HepG2 (cell line): Measurements from ENCODE around the gene DYSF. TPM values are rescaled to one million over a fixed set of nuclear protein-coding genes. Genes with fewer than 3 reads are reported as not detected.

Source experiments
- ATAC-seq: fragments of 200-7000 bp; cut with Tn5 transposase; 3 replicates; pipeline ENCODE4 v1.9.1; 2020; ENCODE audit warnings: mild to moderate bottlenecking, moderate library complexity
- BruUV-seq: library from RNA; stranded (reverse); fragments of 400-500 nt; replicated peaks from 2 replicates; lab custom pipeline; 2021; lab: Mats Ljungman, UMichigan
- CTCF ChIA-PET: fragments of 300-600 bp; formaldehyde crosslinking; extraction: SDS; loops from one replicate; lab custom pipeline; 2021; ENCODE audit warnings: low total read pairs, inconsistent platforms, low intra/inter-chr PET ratio; lab: Yijun Ruan, JAX
- POLR2A ChIA-PET: fragments of 350-600 bp; sonication (Branson Sonifier 250); formaldehyde crosslinking; loops from one replicate; lab custom pipeline; 2020; ENCODE audit warnings: antibody characterized with exemption, inconsistent platforms; lab: Yijun Ruan, JAX
- DNase-seq: peaks from one replicate; pipeline ENCODE4 v3.0.0-alpha.2; 2015; ENCODE audit warnings: low spot score
- FAIRE-seq: peaks from 3 replicates; lab custom pipeline; 2011; peaks lifted over from hg19 to GRCh38; lab: Jason Lieb, UNC
- H2AFZ ChIP-seq: one replicate; pipeline ENCODE4 v1.6.1; 2011; ENCODE audit warnings: low read length, inconsistent platforms
- H3K27ac ChIP-seq: fragments of 300-600 bp; 3 replicates; pipeline ENCODE4 v1.8.0; 2011; ENCODE audit warnings: mixed run types, mild to moderate bottlenecking, mixed read lengths, low read length, inconsistent platforms; ENCODE audit not compliant: insufficient read depth; ENCODE audit errors: extremely low read length
- H3K27me3 ChIP-seq, 2 experiments: fragments of 200-600 bp in 1 of 2; 2 replicates in 1 of 2; 3 replicates in 1 of 2; pipeline versions ENCODE4 v1.6.0 to v1.8.0; 2011; ENCODE audit warnings: low read length in 2 of 2, mild to moderate bottlenecking in 2 of 2, moderate library complexity in 2 of 2, inconsistent platforms in 1 of 2; ENCODE audit not compliant: insufficient read depth in 2 of 2, control insufficient read depth in 1 of 2
- H3K36me3 ChIP-seq, 2 experiments: fragments of 200-600 bp in 1 of 2; replicated peaks in 1 of 2; 2 replicates in 1 of 2; 3 replicates in 1 of 2; pipeline versions ENCODE4 v1.5.1 to v1.8.0; 2011; ENCODE audit warnings: low read length in 2 of 2, inconsistent platforms in 1 of 2; ENCODE audit not compliant: insufficient read depth in 2 of 2, control insufficient read depth in 1 of 2
- H3K4me1 ChIP-seq: 2 replicates; pipeline ENCODE4 v1.5.1; 2012; ENCODE audit warnings: low read length, inconsistent platforms; ENCODE audit not compliant: insufficient read depth
- H3K4me2 ChIP-seq: 2 replicates; pipeline ENCODE4 v1.6.0; 2011; ENCODE audit warnings: low read depth, low read length, inconsistent platforms
- H3K4me3 ChIP-seq, 3 experiments: fragments of 200-600 bp in 1 of 3; sonication (generic), shearing (Covaris generic) in 1 of 3; replicated peaks in 1 of 3; 2 replicates each; pipeline ENCODE4 v1.5.1; 2011 to 2016; ENCODE audit warnings: low read length in 3 of 3, inconsistent platforms in 2 of 3, low read depth in 2 of 3, mild to moderate bottlenecking in 2 of 3, control low read depth in 1 of 3, mixed read lengths in 1 of 3; ENCODE audit not compliant: insufficient read depth in 1 of 3
- H3K79me2 ChIP-seq: one replicate; pipeline ENCODE4 v1.6.1; 2011; ENCODE audit warnings: low read length, inconsistent platforms; ENCODE audit not compliant: insufficient read depth
- H3K9ac ChIP-seq: 2 replicates; pipeline ENCODE4 v1.6.0; 2011; ENCODE audit warnings: mild to moderate bottlenecking, low read depth, low read length, inconsistent platforms; ENCODE audit not compliant: insufficient read depth
- H3K9me3 ChIP-seq: 2 replicates; pipeline ENCODE4 v1.5.1; 2012; ENCODE audit warnings: mild to moderate bottlenecking, low read length
- H4K20me1 ChIP-seq: 2 replicates; pipeline ENCODE4 v1.6.0; 2011; ENCODE audit warnings: inconsistent platforms, mild to moderate bottlenecking, low read length, moderate library complexity; ENCODE audit not compliant: insufficient read depth
- ATF7 ChIP-seq, 2 experiments: fragments of 450-650 bp in 1 of 2; sonication (generic) in 1 of 2; formaldehyde crosslinking in 1 of 2; IDR thresholded peaks; 2 replicates each; pipeline versions ENCODE4 v1.4.0 to v1.6.1; 2016 to 2020; ENCODE audit warnings: antibody characterized with exemption in 1 of 2, mild to moderate bottlenecking in 1 of 2, missing genetic modification reagents in 1 of 2
- GFI1 ChIP-seq: sonication (generic); formaldehyde crosslinking; IDR thresholded peaks from 2 replicates; pipeline ENCODE4 v1.5.0; 2020; ENCODE audit warnings: missing genetic modification reagents, mild to moderate bottlenecking, borderline replicate concordance
- GZF1 ChIP-seq: sonication (generic); formaldehyde crosslinking; IDR thresholded peaks from 2 replicates; pipeline ENCODE4 v1.5.1; 2020; ENCODE audit warnings: mild to moderate bottlenecking, missing genetic modification reagents
- HNRNPH1 ChIP-seq: fragments of 200-400 bp; formaldehyde crosslinking; optimal IDR thresholded peaks from 2 replicates; pipeline ENCODE3; 2017; ENCODE audit warnings: mild to moderate bottlenecking, low read depth, low read length
- HOXA5 ChIP-seq: sonication (generic); formaldehyde crosslinking; IDR thresholded peaks from 2 replicates; pipeline ENCODE4 v1.4.0; 2020; ENCODE audit warnings: missing genetic modification reagents
- IKZF1 ChIP-seq: fragments of 450-650 bp; IDR thresholded peaks from 2 replicates; pipeline ENCODE4 v1.7.1; 2016
- NBN ChIP-seq: fragments of 450-650 bp; conservative IDR thresholded peaks from 2 replicates; pipeline ENCODE4 v1.6.1; 2017
- SIX1 ChIP-seq: sonication (generic); formaldehyde crosslinking; IDR thresholded peaks from 2 replicates; pipeline ENCODE4 v1.4.0; 2020; ENCODE audit warnings: missing genetic modification reagents, borderline replicate concordance
- SKIL ChIP-seq: sonication (generic); formaldehyde crosslinking; IDR thresholded peaks from 2 replicates; pipeline ENCODE4 v1.8.0; 2022; ENCODE audit warnings: missing genetic modification reagents, mild to moderate bottlenecking, moderate library complexity, borderline replicate concordance
- SOX6 ChIP-seq, 2 experiments: fragments of 450-650 bp in 1 of 2; sonication (generic) in 1 of 2; formaldehyde crosslinking in 1 of 2; IDR thresholded peaks; 2 replicates each; pipeline versions ENCODE4 v1.4.0 to v1.6.1; 2017 to 2020; ENCODE audit warnings: antibody characterized with exemption in 1 of 2, mild to moderate bottlenecking in 1 of 2, missing genetic modification reagents in 1 of 2
- ZBTB3 ChIP-seq: sonication (generic); formaldehyde crosslinking; IDR thresholded peaks from 2 replicates; pipeline ENCODE4 v1.4.0; 2020; ENCODE audit warnings: low read depth, mild to moderate bottlenecking, moderate library complexity, missing genetic modification reagents, borderline replicate concordance
- ZNF207 ChIP-seq: fragments of 450-650 bp; IDR thresholded peaks from 2 replicates; pipeline ENCODE4 v1.6.1; 2016; ENCODE audit warnings: antibody characterized with exemption, borderline replicate concordance
- ZNF282 ChIP-seq: fragments of 450-650 bp; IDR thresholded peaks from 2 replicates; pipeline ENCODE4 v1.6.1; 2018; ENCODE audit not compliant: partially characterized antibody
- ZNF335 ChIP-seq: sonication (generic); formaldehyde crosslinking; IDR thresholded peaks from 2 replicates; pipeline ENCODE4 v1.4.0; 2020; ENCODE audit warnings: missing genetic modification reagents
- ZNF598 ChIP-seq: sonication (generic); formaldehyde crosslinking; IDR thresholded peaks from 2 replicates; pipeline ENCODE4 v1.5.1; 2020; ENCODE audit warnings: mild to moderate bottlenecking, missing genetic modification reagents, borderline replicate concordance
- WGBS: methylation state at CpG from one replicate; pipeline ENCODE4 v1.1.6; 2017; ENCODE audit warnings: low lambda C conversion rate; 5-methylcytosine and 5-hydroxymethylcytosine counted together
- in situ Hi-C: cut with HindIII; loops from 2 replicates; pipeline ENCODE4 v1.10.0; 2017; ENCODE audit warnings: low pct_unique_long_range_greater_than_20kb; ENCODE audit not compliant: extremely low pct_ligation_motif_present
- intact Hi-C: fragments of 100-400 bp; cut with micrococcal nuclease; formaldehyde crosslinking; loops from one replicate; pipeline ENCODE4 v1.10.0; 2022; ENCODE audit not compliant: unreplicated experiment
- polyA plus RNA-seq, 8 experiments: library from polyadenylated mRNA; depleted of rRNA in 3 of 8; stranded (reverse) in 7 of 8; unstranded in 1 of 8; fragments of >200 nt; fragmentation: Illumina TruSeq in 4 of 8; extraction: Trizol in 4 of 8; gene quantifications; 2 replicates each; pipeline versions ENCODE4 v1.2.1 to v1.2.3, GENCODE V29; 2011 to 2016; ENCODE audit warnings: low read depth in 4 of 8, missing spikeins in 1 of 8, mixed read lengths in 1 of 8; ENCODE audit not compliant: insufficient read depth in 1 of 8
- total RNA-seq, 5 experiments: library from RNA; depleted of rRNA; stranded (reverse); fragments of >200 nt; fragmentation: Illumina TruSeq; extraction: Trizol; gene quantifications; 2 replicates each; pipeline ENCODE4 v1.2.3, GENCODE V29; 2016; ENCODE audit warnings: low read depth in 1 of 5
- TF ChIP-seq, protein P1 (sequence below): sonication (generic); formaldehyde crosslinking; IDR thresholded peaks from 2 replicates; pipeline ENCODE4 v1.4.0; 2020; ENCODE audit warnings: missing genetic modification reagents, borderline replicate concordance

Gene DYSF
- total and polyA plus RNA-seq, 2 of the 13 experiments (the other 11 are each of a cell fraction or from before 2014, with no cell fraction given), result 0.15 to 2.4 TPM

DNA sequence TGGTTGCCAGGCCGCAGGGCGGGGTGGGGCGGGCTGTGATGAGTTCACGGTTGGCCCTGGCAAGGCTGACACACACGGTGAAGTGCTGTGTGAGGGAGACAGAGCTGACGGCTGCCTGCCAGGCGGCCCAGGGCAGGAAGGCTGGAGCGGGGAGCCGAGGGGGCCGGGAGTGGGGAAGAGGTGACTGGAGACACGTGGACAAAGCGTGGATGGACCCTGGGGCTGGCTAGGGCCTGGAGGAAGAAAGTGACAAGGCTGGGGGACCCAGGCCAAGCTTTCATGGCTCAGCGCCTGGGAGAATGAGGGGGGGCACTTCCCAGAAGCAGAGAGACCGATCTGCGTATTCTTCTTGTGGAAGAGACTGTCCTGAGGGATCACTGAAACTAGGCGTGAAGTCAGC is 123.2 kb downstream of the DYSF start (continued):
- TF ChIP-seq GFI1 (CRISPR knock-in tag) (no peak), ZBTB3 (no peak), HOXA5 (CRISPR knock-in tag) (no peak)

DNA sequence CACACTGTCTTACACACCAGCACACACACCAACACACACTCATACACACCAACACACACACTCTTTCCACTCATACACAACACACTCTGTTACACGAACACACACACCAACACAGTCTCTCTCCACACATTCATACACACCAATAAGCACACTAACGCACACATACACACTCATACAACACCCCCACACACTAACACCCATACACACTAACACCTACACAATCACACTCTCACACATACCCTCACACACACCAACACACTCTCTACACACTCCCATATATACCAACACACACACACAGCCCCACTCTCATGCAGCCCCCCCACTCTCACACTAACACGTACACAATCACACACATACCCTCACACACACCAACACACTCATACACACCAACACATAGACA is 123.8 kb downstream of the DYSF start:
- H3K36me3 ChIP-seq, result no peaks in the 10 kb centered on the region; a peak in 1 of 5 replicates
- H3K4me1 ChIP-seq, result no peaks in the 10 kb centered on the region
- H3K9me3 ChIP-seq, result no peaks in the 10 kb centered on the region
- no peaks in the 10 kb centered on the region for H3K27me3 ChIP-seq
- CTCF ChIA-PET, result no interaction called here
- H3K4me2 ChIP-seq, result no peak overlapping the region
- no peak overlapping the region for H2AFZ ChIP-seq
- WGBS, result 51% methylated on average over 3 of the region's 3 CpGs
- no peak overlapping the region for H3K4me3 ChIP-seq
- intact Hi-C loops, result no loop called here
- no peaks in the 10 kb centered on the region for H3K79me2 ChIP-seq
- no peak for ATAC-seq
- no TSS peak for BruUV-seq
- no peak for FAIRE-seq
- no peaks in the 10 kb centered on the region for H4K20me1 ChIP-seq
- in situ Hi-C loops, result no loop called here
- H3K27ac ChIP-seq, result no peak overlapping the region
- POLR2A ChIA-PET, result no interaction called here
- no peak for DNase-seq
- no peak overlapping the region for H3K9ac ChIP-seq
- TF ChIP-seq ZNF207, result 0 out of 2 replicates have a peak, but pooled peaks have one; percentile 39
- TF ChIP-seq ZNF335 (CRISPR knock-in tag), result no peak
- no peak for TF ChIP-seq HNRNPH1
- TF ChIP-seq ZNF282, result peak; percentile 29
- no peak for TF ChIP-seq GZF1 (CRISPR knock-in tag)
- TF ChIP-seq NBN, result peak; percentile 91; the same call in 1 of the 2 replicates
- no peak for TF ChIP-seq ZNF598 (CRISPR knock-in tag)
- TF ChIP-seq ATF7 (IDR thresholded peaks at IDR 0.05), result peak; percentile 41; the same call in 1 of the 2 replicates
- TF ChIP-seq ATF7 (CRISPR knock-in tag; IDR thresholded peaks at IDR 0.05), result no peak
- 0 out of 2 replicates have a peak, but pooled peaks have one; percentile 48 for TF ChIP-seq IKZF1
- no peak for TF ChIP-seq SKIL (CRISPR knock-in tag)
- no peak for TF ChIP-seq SIX1 (CRISPR knock-in tag)
- TF ChIP-seq, protein P1, sequence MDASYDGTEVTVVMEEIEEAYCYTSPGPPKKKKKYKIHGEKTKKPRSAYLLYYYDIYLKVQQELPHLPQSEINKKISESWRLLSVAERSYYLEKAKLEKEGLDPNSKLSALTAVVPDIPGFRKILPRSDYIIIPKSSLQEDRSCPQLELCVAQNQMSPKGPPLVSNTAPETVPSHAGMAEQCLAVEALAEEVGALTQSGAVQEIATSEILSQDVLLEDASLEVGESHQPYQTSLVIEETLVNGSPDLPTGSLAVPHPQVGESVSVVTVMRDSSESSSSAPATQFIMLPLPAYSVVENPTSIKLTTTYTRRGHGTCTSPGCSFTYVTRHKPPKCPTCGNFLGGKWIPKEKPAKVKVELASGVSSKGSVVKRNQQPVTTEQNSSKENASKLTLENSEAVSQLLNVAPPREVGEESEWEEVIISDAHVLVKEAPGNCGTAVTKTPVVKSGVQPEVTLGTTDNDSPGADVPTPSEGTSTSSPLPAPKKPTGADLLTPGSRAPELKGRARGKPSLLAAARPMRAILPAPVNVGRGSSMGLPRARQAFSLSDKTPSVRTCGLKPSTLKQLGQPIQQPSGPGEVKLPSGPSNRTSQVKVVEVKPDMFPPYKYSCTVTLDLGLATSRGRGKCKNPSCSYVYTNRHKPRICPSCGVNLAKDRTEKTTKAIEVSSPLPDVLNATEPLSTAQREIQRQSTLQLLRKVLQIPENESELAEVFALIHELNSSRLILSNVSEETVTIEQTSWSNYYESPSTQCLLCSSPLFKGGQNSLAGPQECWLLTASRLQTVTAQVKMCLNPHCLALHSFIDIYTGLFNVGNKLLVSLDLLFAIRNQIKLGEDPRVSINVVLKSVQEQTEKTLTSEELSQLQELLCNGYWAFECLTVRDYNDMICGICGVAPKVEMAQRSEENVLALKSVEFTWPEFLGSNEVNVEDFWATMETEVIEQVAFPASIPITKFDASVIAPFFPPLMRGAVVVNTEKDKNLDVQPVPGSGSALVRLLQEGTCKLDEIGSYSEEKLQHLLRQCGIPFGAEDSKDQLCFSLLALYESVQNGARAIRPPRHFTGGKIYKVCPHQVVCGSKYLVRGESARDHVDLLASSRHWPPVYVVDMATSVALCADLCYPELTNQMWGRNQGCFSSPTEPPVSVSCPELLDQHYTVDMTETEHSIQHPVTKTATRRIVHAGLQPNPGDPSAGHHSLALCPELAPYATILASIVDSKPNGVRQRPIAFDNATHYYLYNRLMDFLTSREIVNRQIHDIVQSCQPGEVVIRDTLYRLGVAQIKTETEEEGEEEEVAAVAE, result no peak
- TF ChIP-seq SOX6 (IDR thresholded peaks at IDR 0.05), result peak; percentile 85; the same call in 1 of the 2 replicates
- TF ChIP-seq SOX6 (CRISPR knock-in tag; IDR thresholded peaks at IDR 0.05), result no peak
